NCI-H1694 (cell line): Measurements from ENCODE around the gene AVPR2.

Experiments used
- DNase-seq: peaks from one replicate; lab custom pipeline; 2025; lab: John Stamatoyannopoulos, UW

The AVPR2 gene

GRCh38 chrX:153952373-153953026 is 48.0 kb downstream of the AVPR2 start:
- no peak for DNase-seq

GRCh38 chrX:153953342-153953830 is 48.9 kb downstream of the AVPR2 start:
- DNase-seq = peak; percentile 70

GRCh38 chrX:153953892-153954557 is 49.6 kb downstream of the AVPR2 start:
- DNase-seq = no peak

GRCh38 chrX:153954558-153955227 is 50.2 kb downstream of the AVPR2 start:
- no peak for DNase-seq

- no peak for DNase-seq
Observed at GRCh38 chrX:153955228-153955732, 50.8 kb downstream of the AVPR2 start.

DNA sequence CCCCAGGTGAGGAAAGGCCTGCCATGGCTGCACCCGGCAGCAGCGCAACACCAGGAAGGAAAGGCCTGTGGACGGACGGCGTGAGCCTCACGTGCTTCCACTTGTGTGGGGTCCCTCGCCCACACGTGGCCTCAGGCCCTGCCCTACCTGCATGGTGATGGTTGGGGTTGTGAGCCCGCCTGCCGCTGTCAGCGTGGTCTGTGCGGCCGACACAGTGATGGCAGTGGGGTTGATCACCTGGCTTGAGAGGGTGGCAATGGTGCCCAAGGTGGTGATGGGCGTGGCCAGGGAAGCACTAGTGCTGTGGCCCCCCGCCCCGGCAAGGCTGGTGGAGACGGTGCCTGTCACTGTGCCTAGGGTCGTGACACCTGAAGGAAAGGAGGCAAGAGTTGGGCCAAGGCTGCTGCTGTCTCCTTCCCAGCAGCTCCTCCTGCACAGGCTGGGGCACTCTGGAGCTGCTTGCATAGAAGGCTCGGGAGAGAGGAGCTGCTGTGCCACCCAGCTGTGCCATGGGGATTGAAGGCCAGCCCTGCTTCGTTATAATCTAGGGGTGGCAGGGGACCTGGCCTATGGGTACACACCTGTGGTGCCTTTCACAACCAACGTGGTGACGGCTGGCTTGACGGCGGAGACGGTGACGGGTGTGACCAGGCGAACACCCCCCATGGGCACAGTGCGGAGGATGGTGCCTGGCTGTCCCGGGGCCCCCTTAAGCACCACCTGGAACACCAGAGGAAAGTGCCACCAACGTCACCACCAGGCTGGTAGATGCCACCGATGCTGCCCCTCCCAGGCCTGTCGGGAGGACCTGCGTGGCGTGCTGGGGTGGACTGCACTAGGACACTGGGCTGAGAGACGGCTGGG is 51.8 kb downstream of the AVPR2 start:
- DNase-seq = no peak
